ENCODE data around the gene ITGB6.

ITGB6 gene

GRCh38 chr2:160087854-160088745 lies 112.0 kb downstream of the ITGB6 start:
- no peak for TF ChIP-seq ARNTL (CRISPR knock-in tag; IDR thresholded peaks at IDR 0.05; ENCODE audit: borderline replicate concordance, low read depth)
- TF ChIP-seq ZNF70 (CRISPR knock-in tag; IDR thresholded peaks at IDR 0.05) = no peak
- no peak for TF ChIP-seq ESRRG (CRISPR knock-in tag; IDR thresholded peaks at IDR 0.05)
- TF ChIP-seq GLIS3 (CRISPR knock-in tag; IDR thresholded peaks at IDR 0.05) = no peak
- TF ChIP-seq SNAI2 (CRISPR knock-in tag; IDR thresholded peaks at IDR 0.05) = no peak
- no peak for TF ChIP-seq ZFP3 (CRISPR knock-in tag; IDR thresholded peaks at IDR 0.05)
- no peak for TF ChIP-seq TSHZ2 (CRISPR knock-in tag; IDR thresholded peaks at IDR 0.05)
- no peak for TF ChIP-seq TCF4 (CRISPR knock-in tag; IDR thresholded peaks at IDR 0.05; ENCODE audit: borderline replicate concordance)
- no peak for TF ChIP-seq ZFP30 (CRISPR knock-in tag; IDR thresholded peaks at IDR 0.05)
- TF ChIP-seq OSR1 (CRISPR knock-in tag; IDR thresholded peaks at IDR 0.05) = no peak
- TF ChIP-seq, protein P1, sequence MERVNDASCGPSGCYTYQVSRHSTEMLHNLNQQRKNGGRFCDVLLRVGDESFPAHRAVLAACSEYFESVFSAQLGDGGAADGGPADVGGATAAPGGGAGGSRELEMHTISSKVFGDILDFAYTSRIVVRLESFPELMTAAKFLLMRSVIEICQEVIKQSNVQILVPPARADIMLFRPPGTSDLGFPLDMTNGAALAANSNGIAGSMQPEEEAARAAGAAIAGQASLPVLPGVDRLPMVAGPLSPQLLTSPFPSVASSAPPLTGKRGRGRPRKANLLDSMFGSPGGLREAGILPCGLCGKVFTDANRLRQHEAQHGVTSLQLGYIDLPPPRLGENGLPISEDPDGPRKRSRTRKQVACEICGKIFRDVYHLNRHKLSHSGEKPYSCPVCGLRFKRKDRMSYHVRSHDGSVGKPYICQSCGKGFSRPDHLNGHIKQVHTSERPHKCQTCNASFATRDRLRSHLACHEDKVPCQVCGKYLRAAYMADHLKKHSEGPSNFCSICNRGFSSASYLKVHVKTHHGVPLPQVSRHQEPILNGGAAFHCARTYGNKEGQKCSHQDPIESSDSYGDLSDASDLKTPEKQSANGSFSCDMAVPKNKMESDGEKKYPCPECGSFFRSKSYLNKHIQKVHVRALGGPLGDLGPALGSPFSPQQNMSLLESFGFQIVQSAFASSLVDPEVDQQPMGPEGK (CRISPR knock-in tag; IDR thresholded peaks at IDR 0.05; ENCODE audit: borderline replicate concordance) = no peak
- no peak for TF ChIP-seq ZNF8 (CRISPR knock-in tag; IDR thresholded peaks at IDR 0.05)
- TF ChIP-seq CSDC2 (CRISPR knock-in tag; IDR thresholded peaks at IDR 0.05) = no peak
- TF ChIP-seq, protein P2, sequence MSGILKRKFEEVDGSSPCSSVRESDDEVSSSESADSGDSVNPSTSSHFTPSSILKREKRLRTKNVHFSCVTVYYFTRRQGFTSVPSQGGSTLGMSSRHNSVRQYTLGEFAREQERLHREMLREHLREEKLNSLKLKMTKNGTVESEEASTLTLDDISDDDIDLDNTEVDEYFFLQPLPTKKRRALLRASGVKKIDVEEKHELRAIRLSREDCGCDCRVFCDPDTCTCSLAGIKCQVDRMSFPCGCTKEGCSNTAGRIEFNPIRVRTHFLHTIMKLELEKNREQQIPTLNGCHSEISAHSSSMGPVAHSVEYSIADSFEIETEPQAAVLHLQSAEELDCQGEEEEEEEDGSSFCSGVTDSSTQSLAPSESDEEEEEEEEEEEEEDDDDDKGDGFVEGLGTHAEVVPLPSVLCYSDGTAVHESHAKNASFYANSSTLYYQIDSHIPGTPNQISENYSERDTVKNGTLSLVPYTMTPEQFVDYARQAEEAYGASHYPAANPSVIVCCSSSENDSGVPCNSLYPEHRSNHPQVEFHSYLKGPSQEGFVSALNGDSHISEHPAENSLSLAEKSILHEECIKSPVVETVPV (CRISPR knock-in tag; IDR thresholded peaks at IDR 0.05) = no peak
- TF ChIP-seq ISL1 (CRISPR knock-in tag; IDR thresholded peaks at IDR 0.05) = no peak
- no peak; the same call in 2 of the 3 replicates for ATAC-seq

DNA sequence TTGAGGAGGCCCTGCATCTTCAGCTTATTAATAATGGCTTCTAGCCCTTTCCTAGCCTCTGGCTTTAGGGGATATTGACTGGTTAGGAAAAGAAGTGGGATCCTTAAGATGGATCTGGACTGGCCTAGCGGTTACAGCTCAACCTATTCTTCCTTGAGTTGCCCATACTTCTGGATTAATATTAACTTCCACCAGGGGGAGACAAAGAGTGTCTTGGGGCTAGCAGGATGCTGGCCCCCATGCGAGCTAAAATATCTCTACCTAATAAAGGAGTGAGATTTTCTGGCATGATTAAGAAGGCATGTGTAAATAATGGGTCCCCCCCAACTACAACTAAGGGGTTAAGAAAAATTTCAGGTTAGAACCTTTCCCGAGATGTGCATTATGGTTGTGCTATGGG lies 114.4 kb downstream of the ITGB6 start:
- TF ChIP-seq ARNTL (CRISPR knock-in tag; IDR thresholded peaks at IDR 0.05; ENCODE audit: borderline replicate concordance, low read depth) (no peak), ZC3H10 (CRISPR knock-in tag; IDR thresholded peaks at IDR 0.05) (no peak), BACH2 (CRISPR knock-in tag; IDR thresholded peaks at IDR 0.05; ENCODE audit: borderline replicate concordance) (no peak), TOX (CRISPR knock-in tag; IDR thresholded peaks at IDR 0.05; ENCODE audit: borderline replicate concordance) (no peak), TSHZ2 (CRISPR knock-in tag; IDR thresholded peaks at IDR 0.05) (no peak), ISL1 (CRISPR knock-in tag; IDR thresholded peaks at IDR 0.05) (no peak), POU6F1 (CRISPR knock-in tag; IDR thresholded peaks at IDR 0.05; ENCODE audit: borderline replicate concordance, low read depth) (no peak), ZFP3 (CRISPR knock-in tag; IDR thresholded peaks at IDR 0.05) (no peak), ESRRG (CRISPR knock-in tag; IDR thresholded peaks at IDR 0.05) (no peak), SNAI2 (CRISPR knock-in tag; IDR thresholded peaks at IDR 0.05) (no peak), GLIS3 (CRISPR knock-in tag; IDR thresholded peaks at IDR 0.05) (no peak)
- TF ChIP-seq, protein P3, sequence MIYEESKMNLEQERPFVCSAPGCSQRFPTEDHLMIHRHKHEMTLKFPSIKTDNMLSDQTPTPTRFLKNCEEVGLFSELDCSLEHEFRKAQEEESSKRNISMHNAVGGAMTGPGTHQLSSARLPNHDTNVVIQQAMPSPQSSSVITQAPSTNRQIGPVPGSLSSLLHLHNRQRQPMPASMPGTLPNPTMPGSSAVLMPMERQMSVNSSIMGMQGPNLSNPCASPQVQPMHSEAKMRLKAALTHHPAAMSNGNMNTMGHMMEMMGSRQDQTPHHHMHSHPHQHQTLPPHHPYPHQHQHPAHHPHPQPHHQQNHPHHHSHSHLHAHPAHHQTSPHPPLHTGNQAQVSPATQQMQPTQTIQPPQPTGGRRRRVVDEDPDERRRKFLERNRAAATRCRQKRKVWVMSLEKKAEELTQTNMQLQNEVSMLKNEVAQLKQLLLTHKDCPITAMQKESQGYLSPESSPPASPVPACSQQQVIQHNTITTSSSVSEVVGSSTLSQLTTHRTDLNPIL (CRISPR knock-in tag; IDR thresholded peaks at IDR 0.05; ENCODE audit: low read depth) = no peak
- TF ChIP-seq, protein P1 (CRISPR knock-in tag; IDR thresholded peaks at IDR 0.05; ENCODE audit: borderline replicate concordance) = no peak
- no peak for ATAC-seq
